Measurements from ENCODE around the gene BAZ2B. TPM values are rescaled to one million over a fixed set of nuclear protein-coding genes. Genes with fewer than 3 reads are reported as not detected.

BAZ2B gene
- total RNA-seq, 1 experiment from 2014 or later, result 54.9 TPM

DNA sequence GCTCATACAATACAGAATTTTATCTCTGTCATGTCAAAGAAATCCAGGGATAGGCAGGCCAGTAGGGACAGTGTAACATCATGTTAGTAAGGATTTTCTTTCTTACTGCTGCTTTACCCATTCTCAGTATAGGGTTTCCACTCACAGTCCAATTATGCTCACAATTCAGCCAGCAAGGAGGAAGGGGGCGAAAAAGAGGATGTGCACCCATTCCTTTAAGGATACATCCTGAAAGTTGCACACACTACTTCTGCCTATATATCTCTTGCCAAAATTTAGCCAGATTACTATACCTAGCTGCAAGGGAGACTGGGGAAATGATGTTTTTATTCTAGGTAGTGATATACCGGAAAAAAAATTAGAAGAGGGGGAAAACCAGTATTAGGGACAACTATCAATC, 66.1 kb downstream of the BAZ2B start:
- H2BK12ac ChIP-seq (ENCODE audit: insufficient read length, low read depth, low read length), result no peak overlapping the region
- H3K27ac ChIP-seq (ENCODE audit: insufficient read length, low read depth, low read length), result no peak overlapping the region
- no peak overlapping the region for H4K5ac ChIP-seq (ENCODE audit: insufficient read length, low read depth, low read length)
- no peaks in the 10 kb centered on the region; the same call in 1 of the 2 replicates for H3K4me1 ChIP-seq (ENCODE audit: insufficient read depth, low read length)
- H3K79me1 ChIP-seq (ENCODE audit: insufficient read depth, low read depth, low read length, poor library complexity, severe bottlenecking), result no peaks in the 10 kb centered on the region
- no peaks in the 10 kb centered on the region for H3K23me2 ChIP-seq (ENCODE audit: insufficient read length, low read depth, low read length, poor library complexity, severe bottlenecking)
- H3K14ac ChIP-seq (ENCODE audit: insufficient read depth, low read length), result no peak overlapping the region
- no peak overlapping the region for H2BK20ac ChIP-seq (ENCODE audit: low read depth, low read length, poor library complexity, severe bottlenecking)
- H3K9me3 ChIP-seq (ENCODE audit: control insufficient read depth, low read depth, low read length), result no peaks in the 10 kb centered on the region
- no peak overlapping the region for H4K8ac ChIP-seq (replicated peaks; ENCODE audit: insufficient read length, low read depth, low read length)
- no peak overlapping the region for H3K56ac ChIP-seq (ENCODE audit: insufficient read length, low read depth, low read length)
- H3K23ac ChIP-seq (ENCODE audit: insufficient read length, low read depth, low read length), result no peak overlapping the region
- no peak overlapping the region for H3K4me2 ChIP-seq (ENCODE audit: insufficient read depth, insufficient read length, low read length)
- H2BK15ac ChIP-seq (ENCODE audit: low read depth, low read length), result no peak overlapping the region
- no peak overlapping the region for H3K4ac ChIP-seq (ENCODE audit: low read depth, low read length)
- no peak overlapping the region for H2BK120ac ChIP-seq (ENCODE audit: low read depth, low read length, poor library complexity, severe bottlenecking)
- no peak overlapping the region for H3K9ac ChIP-seq (ENCODE audit: extremely low read depth, insufficient read length, low read length)
- H3K27ac Mint-ChIP-seq, result no peak overlapping the region; a peak in 1 of 7 replicates
- no peak overlapping the region for H3T11ph ChIP-seq (ENCODE audit: low read length)
- no CpG with 5 or more reads among the region's 2 CpGs for WGBS (ENCODE audit: extremely low coverage, insufficient read length, low lambda C conversion rate)
- H3K18ac ChIP-seq (ENCODE audit: insufficient read length, low read depth, low read length), result no peak overlapping the region
- H4K91ac ChIP-seq (ENCODE audit: insufficient read length, low read depth, low read length), result no peak overlapping the region
- H2AFZ ChIP-seq (ENCODE audit: low read length), result no peak overlapping the region
- no peak overlapping the region for H3K4me3 Mint-ChIP-seq
- no peaks in the 10 kb centered on the region for H3K27me3 Mint-ChIP-seq (ENCODE audit: low read depth)
- H2AK5ac ChIP-seq (ENCODE audit: insufficient read length, low read length), result no peak overlapping the region
- no peaks in the 10 kb centered on the region for H3K27me3 ChIP-seq (ENCODE audit: insufficient read depth, low read length)
- no peaks in the 10 kb centered on the region for H3K9me3 Mint-ChIP-seq
- H2BK5ac ChIP-seq (ENCODE audit: insufficient read length, low read length), result no peak overlapping the region
- TF ChIP-seq, protein P1, sequence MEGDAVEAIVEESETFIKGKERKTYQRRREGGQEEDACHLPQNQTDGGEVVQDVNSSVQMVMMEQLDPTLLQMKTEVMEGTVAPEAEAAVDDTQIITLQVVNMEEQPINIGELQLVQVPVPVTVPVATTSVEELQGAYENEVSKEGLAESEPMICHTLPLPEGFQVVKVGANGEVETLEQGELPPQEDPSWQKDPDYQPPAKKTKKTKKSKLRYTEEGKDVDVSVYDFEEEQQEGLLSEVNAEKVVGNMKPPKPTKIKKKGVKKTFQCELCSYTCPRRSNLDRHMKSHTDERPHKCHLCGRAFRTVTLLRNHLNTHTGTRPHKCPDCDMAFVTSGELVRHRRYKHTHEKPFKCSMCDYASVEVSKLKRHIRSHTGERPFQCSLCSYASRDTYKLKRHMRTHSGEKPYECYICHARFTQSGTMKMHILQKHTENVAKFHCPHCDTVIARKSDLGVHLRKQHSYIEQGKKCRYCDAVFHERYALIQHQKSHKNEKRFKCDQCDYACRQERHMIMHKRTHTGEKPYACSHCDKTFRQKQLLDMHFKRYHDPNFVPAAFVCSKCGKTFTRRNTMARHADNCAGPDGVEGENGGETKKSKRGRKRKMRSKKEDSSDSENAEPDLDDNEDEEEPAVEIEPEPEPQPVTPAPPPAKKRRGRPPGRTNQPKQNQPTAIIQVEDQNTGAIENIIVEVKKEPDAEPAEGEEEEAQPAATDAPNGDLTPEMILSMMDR (conservative IDR thresholded peaks at IDR 0.05), result no peak
- H3K4me1 Mint-ChIP-seq, result peaks cover 7 to 12% of the 10 kb centered on the region in 2 experiments
- H3K79me2 ChIP-seq (ENCODE audit: insufficient read depth, low read length), result no peaks in the 10 kb centered on the region
- no peak for DNase-seq
- peaks cover 0 to 4% (median 0%) of the 10 kb centered on the region in 3 experiments; a peak in 2 of 7 replicates for H3K36me3 Mint-ChIP-seq (ENCODE audit: insufficient read depth in 1 of 3, low read depth in 3 of 3)
- H4K20me1 ChIP-seq (ENCODE audit: control insufficient read depth, insufficient read depth, insufficient read length), result no peaks in the 10 kb centered on the region

Data from H9 (cell line).